K562 (cell line): ENCODE results near the gene GJA9. TPM values are rescaled to one million over a fixed set of nuclear protein-coding genes. Genes with fewer than 3 reads are reported as not detected.

Experiments
- BRD4 ChIP-seq: fragments of 200-600 bp; sonication (generic); IDR thresholded peaks from 2 replicates; pipeline ENCODE4 v1.6.1; 2017; ENCODE audit warnings: inconsistent platforms
- CLOCK ChIP-seq: fragments of 250-450 bp; sonication (Bioruptor Pico); IDR thresholded peaks from 2 replicates; pipeline ENCODE4 v1.4.0; 2020; ENCODE audit warnings: mild to moderate bottlenecking, moderate library complexity, borderline replicate concordance
- DACH1 ChIP-seq: fragments of 450-650 bp; IDR thresholded peaks from 2 replicates; pipeline ENCODE4 v1.6.1; 2018; ENCODE audit not compliant: partially characterized antibody
- ELF1 ChIP-seq: fragments of 200-800 bp; sonication (Bioruptor generic); IDR thresholded peaks from 2 replicates; pipeline ENCODE4 v1.6.1; 2016; ENCODE audit warnings: missing genetic modification characterization, missing compliant biosample characterization
- GTF3C2 ChIP-seq: IDR thresholded peaks from 3 replicates; pipeline ENCODE4 v1.6.1; 2011; ENCODE audit warnings: borderline replicate concordance, mild to moderate bottlenecking, moderate library complexity; ENCODE audit not compliant: insufficient read length; ENCODE audit errors: extremely low read depth
- HNRNPLL ChIP-seq: fragments of 200-400 bp; formaldehyde crosslinking; IDR thresholded peaks from 2 replicates; pipeline ENCODE4 v1.6.1; 2017; ENCODE audit warnings: low read length, low read depth, mild to moderate bottlenecking; ENCODE audit not compliant: poor library complexity, severe bottlenecking
- MED1 ChIP-seq: sonication (generic); formaldehyde crosslinking; IDR thresholded peaks from 2 replicates; pipeline ENCODE4 v1.8.1; 2023; ENCODE audit warnings: missing genetic modification reagents, borderline replicate concordance
- POLR3A ChIP-seq: IDR thresholded peaks from 2 replicates; pipeline ENCODE4 v1.6.1; 2011; ENCODE audit warnings: borderline replicate concordance, mild to moderate bottlenecking, moderate library complexity; ENCODE audit not compliant: insufficient read length, insufficient read depth; ENCODE audit errors: extremely low read depth
- RBM39 ChIP-seq: fragments of 200-400 bp; formaldehyde crosslinking; optimal IDR thresholded peaks from 2 replicates; pipeline ENCODE3; 2018; ENCODE audit warnings: low read depth, low read length
- SAFB2 ChIP-seq: fragments of 200-400 bp; formaldehyde crosslinking; IDR thresholded peaks from 2 replicates; pipeline ENCODE4 v1.6.1; 2018; ENCODE audit warnings: borderline replicate concordance, low read length, low read depth, moderate library complexity; ENCODE audit not compliant: severe bottlenecking
- ZBTB43 ChIP-seq: sonication (generic); formaldehyde crosslinking; IDR thresholded peaks from 2 replicates; pipeline ENCODE4 v1.8.0; 2023; ENCODE audit warnings: mild to moderate bottlenecking, missing genetic modification reagents
- ZNF699 ChIP-seq: fragments of 250-450 bp; sonication (Bioruptor Pico); IDR thresholded peaks from 2 replicates; pipeline ENCODE4 v1.8.0; 2021; ENCODE audit warnings: mild to moderate bottlenecking, moderate library complexity; ENCODE audit not compliant: insufficient replicate concordance
- polyA plus RNA-seq, 8 experiments: library from polyadenylated mRNA; depleted of rRNA in 4 of 8; stranded (reverse) in 5 of 8; unstranded in 3 of 8; fragments of >200 nt; fragmentation: Nextera tagmentation in 2 of 8; fragmentation: Illumina TruSeq in 1 of 8; extraction: Ambion mirVana in 2 of 8; extraction: Trizol in 1 of 8; gene quantifications; 2 replicates each; pipeline versions ENCODE4 v1.2.1 to v1.2.3, GENCODE V29; 2011 to 2014; ENCODE audit warnings: inconsistent platforms in 1 of 8, missing spikeins in 1 of 8
- total RNA-seq, 7 experiments: library from RNA; depleted of rRNA in 6 of 7; stranded (reverse); fragments of >200 nt in 6 of 7; fragmentation: Illumina TruSeq in 2 of 7; extraction: Trizol in 2 of 7; gene quantifications; 2 replicates each; pipeline versions ENCODE4 v1.2.1 to v1.2.3, GENCODE V29; 2011 to 2021; ENCODE audit warnings: low replicate concordance in 1 of 7
- TF ChIP-seq, protein P1 (sequence below): sonication (generic); formaldehyde crosslinking; IDR thresholded peaks from 2 replicates; pipeline ENCODE4 v1.8.0; 2022; ENCODE audit warnings: missing genetic modification reagents, mild to moderate bottlenecking, borderline replicate concordance
- TF ChIP-seq, protein P2 (sequence below): fragments of 450-650 bp; IDR thresholded peaks from 2 replicates; pipeline ENCODE4 v1.6.1; 2016; ENCODE audit warnings: borderline replicate concordance

The GJA9 gene
- total and polyA plus RNA-seq, 9 of the 15 experiments (the other 6 are each of a cell fraction or from before 2014, with no cell fraction given), result not detected

GRCh38 chr1:38859561-38860453, 21.6 kb downstream of the GJA9 start, which contains the start of gene RRAGC (continued):
- TF ChIP-seq GTF3C2 (peak; percentile 13), RBM39 (no peak), ZBTB43 (CRISPR knock-in tag) (0 out of 2 replicates have a peak, but pooled peaks have one; percentile 56), HNRNPLL (peak; percentile 72), BRD4 (no peak), ELF1 (tag) (peak; percentile 76), SAFB2 (no peak), ZNF699 (CRISPR knock-in tag) (no peak), MED1 (CRISPR knock-in tag) (no peak), CLOCK (CRISPR knock-in tag) (peak; percentile 96), POLR3A (no peak), DACH1 (peak; percentile 53)
- TF ChIP-seq, protein P1, sequence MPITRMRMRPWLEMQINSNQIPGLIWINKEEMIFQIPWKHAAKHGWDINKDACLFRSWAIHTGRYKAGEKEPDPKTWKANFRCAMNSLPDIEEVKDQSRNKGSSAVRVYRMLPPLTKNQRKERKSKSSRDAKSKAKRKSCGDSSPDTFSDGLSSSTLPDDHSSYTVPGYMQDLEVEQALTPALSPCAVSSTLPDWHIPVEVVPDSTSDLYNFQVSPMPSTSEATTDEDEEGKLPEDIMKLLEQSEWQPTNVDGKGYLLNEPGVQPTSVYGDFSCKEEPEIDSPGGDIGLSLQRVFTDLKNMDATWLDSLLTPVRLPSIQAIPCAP (CRISPR knock-in tag), result no peak
- TF ChIP-seq, protein P2, sequence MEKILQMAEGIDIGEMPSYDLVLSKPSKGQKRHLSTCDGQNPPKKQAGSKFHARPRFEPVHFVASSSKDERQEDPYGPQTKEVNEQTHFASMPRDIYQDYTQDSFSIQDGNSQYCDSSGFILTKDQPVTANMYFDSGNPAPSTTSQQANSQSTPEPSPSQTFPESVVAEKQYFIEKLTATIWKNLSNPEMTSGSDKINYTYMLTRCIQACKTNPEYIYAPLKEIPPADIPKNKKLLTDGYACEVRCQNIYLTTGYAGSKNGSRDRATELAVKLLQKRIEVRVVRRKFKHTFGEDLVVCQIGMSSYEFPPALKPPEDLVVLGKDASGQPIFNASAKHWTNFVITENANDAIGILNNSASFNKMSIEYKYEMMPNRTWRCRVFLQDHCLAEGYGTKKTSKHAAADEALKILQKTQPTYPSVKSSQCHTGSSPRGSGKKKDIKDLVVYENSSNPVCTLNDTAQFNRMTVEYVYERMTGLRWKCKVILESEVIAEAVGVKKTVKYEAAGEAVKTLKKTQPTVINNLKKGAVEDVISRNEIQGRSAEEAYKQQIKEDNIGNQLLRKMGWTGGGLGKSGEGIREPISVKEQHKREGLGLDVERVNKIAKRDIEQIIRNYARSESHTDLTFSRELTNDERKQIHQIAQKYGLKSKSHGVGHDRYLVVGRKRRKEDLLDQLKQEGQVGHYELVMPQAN, result peak; percentile 83
